ENCODE data around the gene ANO8. TPM values are rescaled to one million over a fixed set of nuclear protein-coding genes. Genes with fewer than 3 reads are reported as not detected.

The ANO8 gene
- total and polyA plus RNA-seq, 2 experiments from 2014 or later = 4.5 to 24.9 TPM

DNA sequence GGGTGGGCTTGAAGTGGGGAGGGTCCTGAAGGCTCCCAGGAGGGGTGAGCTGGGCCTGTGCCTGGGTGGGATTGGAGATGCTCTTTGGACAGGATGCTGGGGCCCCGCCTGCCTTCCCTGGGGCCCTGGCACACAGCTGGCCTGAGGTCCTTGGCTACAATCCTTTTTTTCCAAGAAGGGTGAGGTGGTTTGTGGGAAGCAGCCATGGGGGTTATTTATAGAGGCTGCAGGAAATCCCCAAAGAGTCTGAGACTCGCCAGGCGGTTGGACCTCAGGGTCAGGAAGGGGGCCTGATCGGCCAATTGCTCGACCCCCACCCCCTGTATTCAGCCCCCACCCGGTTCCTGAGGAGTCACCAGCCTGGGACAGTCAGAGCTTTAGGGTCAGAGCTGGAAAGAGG, 12.7 kb upstream of the ANO8 start (continued):
- TF ChIP-seq, protein P1, sequence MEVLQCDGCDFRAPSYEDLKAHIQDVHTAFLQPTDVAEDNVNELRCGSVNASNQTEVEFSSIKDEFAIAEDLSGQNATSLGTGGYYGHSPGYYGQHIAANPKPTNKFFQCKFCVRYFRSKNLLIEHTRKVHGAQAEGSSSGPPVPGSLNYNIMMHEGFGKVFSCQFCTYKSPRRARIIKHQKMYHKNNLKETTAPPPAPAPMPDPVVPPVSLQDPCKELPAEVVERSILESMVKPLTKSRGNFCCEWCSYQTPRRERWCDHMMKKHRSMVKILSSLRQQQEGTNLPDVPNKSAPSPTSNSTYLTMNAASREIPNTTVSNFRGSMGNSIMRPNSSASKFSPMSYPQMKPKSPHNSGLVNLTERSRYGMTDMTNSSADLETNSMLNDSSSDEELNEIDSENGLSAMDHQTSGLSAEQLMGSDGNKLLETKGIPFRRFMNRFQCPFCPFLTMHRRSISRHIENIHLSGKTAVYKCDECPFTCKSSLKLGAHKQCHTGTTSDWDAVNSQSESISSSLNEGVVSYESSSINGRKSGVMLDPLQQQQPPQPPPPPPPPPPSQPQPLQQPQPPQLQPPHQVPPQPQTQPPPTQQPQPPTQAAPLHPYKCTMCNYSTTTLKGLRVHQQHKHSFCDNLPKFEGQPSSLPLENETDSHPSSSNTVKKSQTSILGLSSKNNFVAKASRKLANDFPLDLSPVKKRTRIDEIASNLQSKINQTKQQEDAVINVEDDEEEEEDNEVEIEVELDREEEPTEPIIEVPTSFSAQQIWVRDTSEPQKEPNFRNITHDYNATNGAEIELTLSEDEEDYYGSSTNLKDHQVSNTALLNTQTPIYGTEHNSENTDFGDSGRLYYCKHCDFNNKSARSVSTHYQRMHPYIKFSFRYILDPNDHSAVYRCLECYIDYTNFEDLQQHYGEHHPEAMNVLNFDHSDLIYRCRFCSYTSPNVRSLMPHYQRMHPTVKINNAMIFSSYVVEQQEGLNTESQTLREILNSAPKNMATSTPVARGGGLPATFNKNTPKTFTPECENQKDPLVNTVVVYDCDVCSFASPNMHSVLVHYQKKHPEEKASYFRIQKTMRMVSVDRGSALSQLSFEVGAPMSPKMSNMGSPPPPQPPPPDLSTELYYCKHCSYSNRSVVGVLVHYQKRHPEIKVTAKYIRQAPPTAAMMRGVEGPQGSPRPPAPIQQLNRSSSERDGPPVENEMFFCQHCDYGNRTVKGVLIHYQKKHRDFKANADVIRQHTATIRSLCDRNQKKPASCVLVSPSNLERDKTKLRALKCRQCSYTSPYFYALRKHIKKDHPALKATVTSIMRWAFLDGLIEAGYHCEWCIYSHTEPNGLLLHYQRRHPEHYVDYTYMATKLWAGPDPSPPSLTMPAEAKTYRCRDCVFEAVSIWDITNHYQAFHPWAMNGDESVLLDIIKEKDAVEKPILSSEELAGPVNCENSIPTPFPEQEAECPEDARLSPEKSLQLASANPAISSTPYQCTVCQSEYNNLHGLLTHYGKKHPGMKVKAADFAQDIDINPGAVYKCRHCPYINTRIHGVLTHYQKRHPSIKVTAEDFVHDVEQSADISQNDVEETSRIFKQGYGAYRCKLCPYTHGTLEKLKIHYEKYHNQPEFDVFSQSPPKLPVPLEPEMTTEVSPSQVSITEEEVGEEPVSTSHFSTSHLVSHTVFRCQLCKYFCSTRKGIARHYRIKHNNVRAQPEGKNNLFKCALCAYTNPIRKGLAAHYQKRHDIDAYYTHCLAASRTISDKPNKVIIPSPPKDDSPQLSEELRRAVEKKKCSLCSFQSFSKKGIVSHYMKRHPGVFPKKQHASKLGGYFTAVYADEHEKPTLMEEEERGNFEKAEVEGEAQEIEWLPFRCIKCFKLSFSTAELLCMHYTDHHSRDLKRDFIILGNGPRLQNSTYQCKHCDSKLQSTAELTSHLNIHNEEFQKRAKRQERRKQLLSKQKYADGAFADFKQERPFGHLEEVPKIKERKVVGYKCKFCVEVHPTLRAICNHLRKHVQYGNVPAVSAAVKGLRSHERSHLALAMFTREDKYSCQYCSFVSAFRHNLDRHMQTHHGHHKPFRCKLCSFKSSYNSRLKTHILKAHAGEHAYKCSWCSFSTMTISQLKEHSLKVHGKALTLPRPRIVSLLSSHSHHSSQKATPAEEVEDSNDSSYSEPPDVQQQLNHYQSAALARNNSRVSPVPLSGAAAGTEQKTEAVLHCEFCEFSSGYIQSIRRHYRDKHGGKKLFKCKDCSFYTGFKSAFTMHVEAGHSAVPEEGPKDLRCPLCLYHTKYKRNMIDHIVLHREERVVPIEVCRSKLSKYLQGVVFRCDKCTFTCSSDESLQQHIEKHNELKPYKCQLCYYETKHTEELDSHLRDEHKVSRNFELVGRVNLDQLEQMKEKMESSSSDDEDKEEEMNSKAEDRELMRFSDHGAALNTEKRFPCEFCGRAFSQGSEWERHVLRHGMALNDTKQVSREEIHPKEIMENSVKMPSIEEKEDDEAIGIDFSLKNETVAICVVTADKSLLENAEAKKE (CRISPR knock-in tag; IDR thresholded peaks at IDR 0.05) = no peak
- TF ChIP-seq POLR2AphosphoS5 (IDR thresholded peaks at IDR 0.05; ENCODE audit: low read depth) = no peak
- TF ChIP-seq, protein P2, sequence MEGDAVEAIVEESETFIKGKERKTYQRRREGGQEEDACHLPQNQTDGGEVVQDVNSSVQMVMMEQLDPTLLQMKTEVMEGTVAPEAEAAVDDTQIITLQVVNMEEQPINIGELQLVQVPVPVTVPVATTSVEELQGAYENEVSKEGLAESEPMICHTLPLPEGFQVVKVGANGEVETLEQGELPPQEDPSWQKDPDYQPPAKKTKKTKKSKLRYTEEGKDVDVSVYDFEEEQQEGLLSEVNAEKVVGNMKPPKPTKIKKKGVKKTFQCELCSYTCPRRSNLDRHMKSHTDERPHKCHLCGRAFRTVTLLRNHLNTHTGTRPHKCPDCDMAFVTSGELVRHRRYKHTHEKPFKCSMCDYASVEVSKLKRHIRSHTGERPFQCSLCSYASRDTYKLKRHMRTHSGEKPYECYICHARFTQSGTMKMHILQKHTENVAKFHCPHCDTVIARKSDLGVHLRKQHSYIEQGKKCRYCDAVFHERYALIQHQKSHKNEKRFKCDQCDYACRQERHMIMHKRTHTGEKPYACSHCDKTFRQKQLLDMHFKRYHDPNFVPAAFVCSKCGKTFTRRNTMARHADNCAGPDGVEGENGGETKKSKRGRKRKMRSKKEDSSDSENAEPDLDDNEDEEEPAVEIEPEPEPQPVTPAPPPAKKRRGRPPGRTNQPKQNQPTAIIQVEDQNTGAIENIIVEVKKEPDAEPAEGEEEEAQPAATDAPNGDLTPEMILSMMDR (conservative IDR thresholded peaks at IDR 0.05; ENCODE audit: low read depth in 2 of 2) = no peak
- TF ChIP-seq ZNF331 (CRISPR knock-in tag; IDR thresholded peaks at IDR 0.05; ENCODE audit: low read depth) = no peak

DNA sequence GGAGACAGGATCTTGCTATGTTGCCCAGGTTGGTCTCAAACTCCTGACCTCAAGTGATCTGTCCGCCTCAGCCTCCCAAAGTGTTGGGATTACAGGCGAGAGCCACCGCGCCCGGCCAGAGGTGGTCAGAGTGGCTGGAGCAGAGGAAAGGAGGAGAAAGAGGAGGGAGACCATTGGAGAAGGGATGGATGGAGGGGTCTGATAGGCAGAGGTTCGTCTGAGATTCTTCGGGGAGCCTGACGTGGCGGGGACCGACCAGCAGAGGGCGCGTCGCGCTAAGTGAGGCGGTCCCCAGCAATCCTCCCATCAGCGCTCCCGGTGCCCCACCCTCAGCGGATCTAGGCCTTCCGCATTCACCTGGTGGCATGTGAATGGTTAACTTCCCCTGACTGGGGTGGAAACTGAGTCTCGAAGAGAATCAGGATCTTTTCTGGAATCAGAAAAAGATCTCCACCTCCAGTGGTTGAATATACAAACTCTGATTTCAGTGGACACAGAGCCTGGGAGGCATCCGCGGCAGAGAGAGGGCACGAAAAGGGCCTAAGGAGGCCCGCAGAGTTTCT, 11.5 kb upstream of the ANO8 start:
- Histone ChIP-seq H3K4me1 (ENCODE audit: insufficient read depth) (peaks cover 10% of the 10 kb centered on the region; the same call in 1 of the 2 replicates), H3K79me2 (replicated peaks; ENCODE audit: insufficient read depth) (no peaks in the 10 kb centered on the region), H3K4me3 (no peak overlapping the region), H2AFZ (no peak overlapping the region), H3F3A (replicated peaks; ENCODE audit: low read depth) (peaks cover 6% of the 10 kb centered on the region; the same call in 1 of the 2 replicates), H3K27me3 (ENCODE audit: insufficient read depth) (no peaks in the 10 kb centered on the region), H4K20me1 (replicated peaks; ENCODE audit: insufficient read depth) (no peaks in the 10 kb centered on the region), H3K4me2 (no peak overlapping the region), H3K27ac (ENCODE audit: low read depth) (no peak overlapping the region), H3K36me3 (ENCODE audit: insufficient read depth) (peaks cover 6% of the 10 kb centered on the region; the same call in 1 of the 2 replicates), H3K9me2 (ENCODE audit: insufficient read depth) (no peaks in the 10 kb centered on the region)
- peak; percentile 90 for DNase-seq (ENCODE audit: low spot score)
- peak; percentile 95 for ATAC-seq
- peaks cover 20% of the 10 kb centered on the region for H3K27me3 Mint-ChIP-seq (ENCODE audit: insufficient read depth, low read depth, poor library complexity)
- no peak overlapping the region for H3K4me3 Mint-ChIP-seq
- peaks cover 17% of the 10 kb centered on the region for H3K36me3 Mint-ChIP-seq (ENCODE audit: low read depth)
- no peaks in the 10 kb centered on the region for H3K9me3 Mint-ChIP-seq
- H3K27ac Mint-ChIP-seq = no peak overlapping the region
- peaks cover 13% of the 10 kb centered on the region for H3K4me1 Mint-ChIP-seq
- TF ChIP-seq STAT1 (IDR thresholded peaks at IDR 0.05; ENCODE audit: unreplicated experiment) (no peak), POLR2AphosphoS5 (IDR thresholded peaks at IDR 0.05; ENCODE audit: low read depth) (0 out of 2 replicates have a peak, but pooled peaks have one; percentile 28), JUNB (IDR thresholded peaks at IDR 0.05; ENCODE audit: unreplicated experiment) (no peak), EZH2phosphoT487 (IDR thresholded peaks at IDR 0.05; ENCODE audit: unreplicated experiment) (no peak), ZNF331 (CRISPR knock-in tag; IDR thresholded peaks at IDR 0.05; ENCODE audit: low read depth) (no peak), ZNF114 (CRISPR knock-in tag; IDR thresholded peaks at IDR 0.05) (no peak), EZH2 (IDR thresholded peaks at IDR 0.05; ENCODE audit: low read depth, unreplicated experiment) (no peak)
- TF ChIP-seq, protein P3, sequence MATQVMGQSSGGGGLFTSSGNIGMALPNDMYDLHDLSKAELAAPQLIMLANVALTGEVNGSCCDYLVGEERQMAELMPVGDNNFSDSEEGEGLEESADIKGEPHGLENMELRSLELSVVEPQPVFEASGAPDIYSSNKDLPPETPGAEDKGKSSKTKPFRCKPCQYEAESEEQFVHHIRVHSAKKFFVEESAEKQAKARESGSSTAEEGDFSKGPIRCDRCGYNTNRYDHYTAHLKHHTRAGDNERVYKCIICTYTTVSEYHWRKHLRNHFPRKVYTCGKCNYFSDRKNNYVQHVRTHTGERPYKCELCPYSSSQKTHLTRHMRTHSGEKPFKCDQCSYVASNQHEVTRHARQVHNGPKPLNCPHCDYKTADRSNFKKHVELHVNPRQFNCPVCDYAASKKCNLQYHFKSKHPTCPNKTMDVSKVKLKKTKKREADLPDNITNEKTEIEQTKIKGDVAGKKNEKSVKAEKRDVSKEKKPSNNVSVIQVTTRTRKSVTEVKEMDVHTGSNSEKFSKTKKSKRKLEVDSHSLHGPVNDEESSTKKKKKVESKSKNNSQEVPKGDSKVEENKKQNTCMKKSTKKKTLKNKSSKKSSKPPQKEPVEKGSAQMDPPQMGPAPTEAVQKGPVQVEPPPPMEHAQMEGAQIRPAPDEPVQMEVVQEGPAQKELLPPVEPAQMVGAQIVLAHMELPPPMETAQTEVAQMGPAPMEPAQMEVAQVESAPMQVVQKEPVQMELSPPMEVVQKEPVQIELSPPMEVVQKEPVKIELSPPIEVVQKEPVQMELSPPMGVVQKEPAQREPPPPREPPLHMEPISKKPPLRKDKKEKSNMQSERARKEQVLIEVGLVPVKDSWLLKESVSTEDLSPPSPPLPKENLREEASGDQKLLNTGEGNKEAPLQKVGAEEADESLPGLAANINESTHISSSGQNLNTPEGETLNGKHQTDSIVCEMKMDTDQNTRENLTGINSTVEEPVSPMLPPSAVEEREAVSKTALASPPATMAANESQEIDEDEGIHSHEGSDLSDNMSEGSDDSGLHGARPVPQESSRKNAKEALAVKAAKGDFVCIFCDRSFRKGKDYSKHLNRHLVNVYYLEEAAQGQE (IDR thresholded peaks at IDR 0.05; ENCODE audit: unreplicated experiment) = no peak
- TF ChIP-seq, protein P2 (conservative IDR thresholded peaks at IDR 0.05; ENCODE audit: low read depth in 2 of 2) = peak; percentile 86 to 97
